ENCODE data around the gene LUZP1.
A peak's percentile ranks its signal among the peaks of the same experiment; 100 is the strongest.
"Not testable (repeated sequence)": the region's sequence is repeated elsewhere in the genome, so short reads cannot be mapped to it uniquely, and the experiment has no call there.

LUZP1 gene

DNA sequence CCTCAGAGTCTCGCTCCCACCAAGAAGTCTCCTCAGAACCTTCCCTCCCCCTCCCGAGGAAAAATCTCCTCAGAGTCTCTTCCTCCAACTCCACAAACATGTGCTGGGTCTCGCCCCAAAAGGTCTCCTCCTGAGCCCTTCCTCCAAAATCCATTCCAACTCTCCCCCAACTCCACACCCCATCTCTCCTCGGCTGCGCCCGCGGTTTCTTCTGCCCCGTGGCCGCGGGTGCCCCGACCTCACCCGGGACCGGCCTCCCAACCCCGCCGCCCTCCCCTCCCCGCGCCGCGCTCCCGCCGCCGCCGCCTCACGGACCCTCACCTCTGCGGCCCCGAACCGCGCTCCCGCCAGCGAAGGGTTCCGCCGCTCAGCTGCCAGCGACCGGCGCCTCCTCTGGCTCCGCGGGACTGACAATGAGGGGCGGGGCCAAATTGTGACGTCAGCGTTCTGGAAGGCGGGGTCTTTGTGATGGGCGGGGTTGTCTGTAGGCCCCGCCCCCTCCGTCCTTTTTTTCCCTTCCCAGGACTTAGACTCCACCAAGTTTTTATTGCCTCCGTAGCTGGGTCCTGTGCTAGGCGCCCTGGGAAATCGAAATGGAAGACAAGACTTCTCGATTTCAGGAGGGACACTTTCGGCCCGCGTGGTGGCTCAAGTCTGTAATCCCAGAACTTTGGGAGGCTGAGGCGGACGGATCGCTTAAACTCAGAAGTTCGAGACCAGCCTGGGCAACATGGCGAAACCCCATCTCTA is at the start of gene LUZP1:
LUZP1 (minus strand) TSS at position 412 of the 750 bp plus-strand sequence.
- ATAC-seq: peak; percentile 76

GRCh38 chr1:23217421-23218115 is 48.9 kb upstream of the LUZP1 start, which contains the start of gene HTR1D:
Gene HTR1D, minus strand, starts transcription at chr1:23217502. Its CDS starts 23,283 bp downstream, at chr1:23194219.
- peak; percentile 20 for DNase-seq

More for the DNA sequence above, at the start of gene LUZP1:
- DNase-seq: peak; percentile 89

DNA sequence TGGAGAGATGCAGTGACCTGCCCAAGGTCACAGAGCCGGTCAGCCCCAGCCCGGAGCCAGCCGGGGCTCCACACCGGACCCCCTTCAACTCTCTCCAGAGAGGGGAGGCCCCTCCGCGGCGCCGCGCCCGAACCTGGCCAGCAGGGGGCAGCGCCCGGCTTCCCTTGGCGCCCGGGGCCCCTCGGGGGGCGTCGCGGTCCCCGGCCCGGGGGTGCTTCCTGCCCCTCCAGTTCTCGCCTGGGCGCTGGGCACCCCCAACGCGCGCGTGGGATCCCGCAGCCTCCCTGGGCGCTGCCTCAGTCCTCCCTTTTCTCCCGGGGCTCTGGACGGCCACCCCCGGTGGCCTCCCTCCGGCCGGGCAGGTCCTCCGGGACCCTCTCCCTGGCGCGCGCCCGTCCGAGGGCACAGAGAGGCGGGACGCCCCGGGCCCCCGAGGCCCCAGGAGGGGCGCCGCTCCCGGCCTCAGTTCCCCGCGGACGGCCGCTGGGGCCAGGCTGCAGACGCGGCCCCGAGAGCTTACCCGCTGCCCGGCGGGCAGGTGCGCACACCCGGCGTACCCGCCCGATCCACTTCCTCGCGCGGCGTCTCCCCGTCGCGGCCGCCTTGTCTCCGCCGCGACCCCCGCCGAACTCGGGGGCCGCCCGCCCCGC is 48.2 kb upstream of the LUZP1 start:
- DNase-seq (peak; percentile 58), ATAC-seq (peak; percentile 22)

More at GRCh38 chr1:23217421-23218115, 48.9 kb upstream of the LUZP1 start, which contains the start of gene HTR1D:
- peak; percentile 30 for ATAC-seq

DNA sequence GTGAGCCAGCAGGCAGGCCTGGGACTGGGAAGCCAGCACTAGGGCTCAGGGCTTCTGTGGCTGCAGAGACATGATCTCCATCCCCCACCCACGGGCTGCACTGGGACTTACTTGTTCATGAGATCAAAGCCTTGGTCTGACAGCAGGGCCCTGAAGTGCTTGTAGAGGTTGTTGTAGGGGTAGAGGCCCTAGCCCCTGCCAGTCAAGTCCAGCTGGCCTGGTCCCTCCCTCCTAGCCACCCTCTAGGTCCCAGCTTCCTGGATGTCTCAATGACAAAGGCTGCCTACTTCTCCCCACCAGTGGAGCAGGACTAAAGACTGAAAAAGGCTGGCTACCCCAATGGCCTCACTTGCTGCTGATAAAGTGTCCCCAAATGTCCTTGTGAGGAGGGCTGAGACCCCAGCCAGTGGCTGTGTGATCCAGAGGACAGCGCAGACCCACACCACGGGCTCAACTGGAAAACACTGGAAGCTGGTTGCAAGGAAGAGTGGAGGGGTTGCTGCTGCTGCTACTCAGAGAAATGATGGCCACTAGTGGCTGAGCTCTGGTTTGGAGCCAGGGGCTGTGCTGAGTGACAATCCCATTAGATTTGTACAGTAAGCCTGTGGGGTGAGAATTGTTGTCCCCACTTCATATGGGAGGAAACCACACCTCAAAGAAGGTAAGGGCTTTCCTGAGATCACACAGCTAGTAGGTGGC is 47.2 kb upstream of the LUZP1 start:
- ATAC-seq: no peak
- DNase-seq: no peak

GRCh38 chr1:23215291-23215690 is 46.6 kb upstream of the LUZP1 start:
- ATAC-seq: no peak
- DNase-seq: no peak

DNA sequence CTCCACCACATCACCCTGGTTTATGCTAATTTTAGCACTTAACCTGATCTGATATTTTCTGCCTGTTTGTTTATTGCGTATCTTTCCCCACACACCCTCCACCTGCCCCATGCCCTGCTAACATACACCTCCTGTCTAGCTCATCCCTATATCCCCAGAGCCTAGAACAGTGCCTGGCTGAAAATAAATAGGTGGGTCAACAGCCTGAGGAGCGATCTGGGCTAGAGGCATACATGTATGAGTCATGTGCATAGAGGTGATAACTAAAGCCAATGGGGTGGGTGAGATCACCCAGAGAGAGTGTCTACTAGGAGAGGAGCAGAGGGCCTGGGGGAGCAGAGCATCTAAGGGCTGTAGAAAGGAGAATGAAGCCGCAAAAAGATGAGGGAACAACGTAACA is 46.0 kb upstream of the LUZP1 start:
- no peak for DNase-seq

DNA sequence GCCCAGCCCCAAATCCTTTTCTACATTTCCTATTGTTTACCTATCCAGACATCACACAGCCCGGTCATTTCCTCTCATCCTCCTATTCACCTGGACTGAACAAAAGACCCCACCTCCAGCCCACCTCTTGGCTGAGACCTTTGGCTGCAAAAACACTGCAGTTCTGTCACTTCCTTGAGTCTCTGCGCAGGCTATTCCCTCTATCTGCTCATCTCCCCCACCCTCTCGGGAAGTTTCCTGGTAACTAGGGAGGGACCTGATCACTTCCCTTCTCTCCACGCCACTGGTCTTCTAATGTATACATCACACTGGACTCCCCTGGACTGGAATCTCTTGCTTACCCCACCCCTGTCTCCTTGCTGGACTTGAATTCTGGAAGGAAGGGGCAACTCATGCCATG is 43.3 kb upstream of the LUZP1 start:
- no peak for DNase-seq

More for the DNA sequence above, 46.0 kb upstream of the LUZP1 start:
- no peak for ATAC-seq

DNA sequence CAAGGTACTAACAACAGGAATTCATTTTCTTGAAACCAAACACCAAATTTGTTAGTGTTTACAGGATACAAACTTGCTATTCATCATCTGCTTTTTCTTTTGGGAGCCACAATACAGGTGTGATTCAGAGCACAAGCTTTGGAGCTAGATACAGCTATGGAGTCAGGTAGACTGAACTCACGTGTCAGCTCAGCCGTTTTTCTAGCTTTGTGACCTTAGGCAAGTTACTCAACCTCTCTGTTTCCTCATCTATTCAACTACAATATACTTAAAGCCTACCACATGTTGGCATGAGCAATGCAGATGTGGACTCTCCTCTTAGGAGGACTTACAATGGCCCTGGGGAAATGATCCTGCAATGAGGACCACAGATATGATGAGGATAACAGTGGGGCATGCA is 42.3 kb upstream of the LUZP1 start:
- DNase-seq (no peak), ATAC-seq (no peak)

More for the DNA sequence above, 43.3 kb upstream of the LUZP1 start:
- no peak for ATAC-seq

DNA sequence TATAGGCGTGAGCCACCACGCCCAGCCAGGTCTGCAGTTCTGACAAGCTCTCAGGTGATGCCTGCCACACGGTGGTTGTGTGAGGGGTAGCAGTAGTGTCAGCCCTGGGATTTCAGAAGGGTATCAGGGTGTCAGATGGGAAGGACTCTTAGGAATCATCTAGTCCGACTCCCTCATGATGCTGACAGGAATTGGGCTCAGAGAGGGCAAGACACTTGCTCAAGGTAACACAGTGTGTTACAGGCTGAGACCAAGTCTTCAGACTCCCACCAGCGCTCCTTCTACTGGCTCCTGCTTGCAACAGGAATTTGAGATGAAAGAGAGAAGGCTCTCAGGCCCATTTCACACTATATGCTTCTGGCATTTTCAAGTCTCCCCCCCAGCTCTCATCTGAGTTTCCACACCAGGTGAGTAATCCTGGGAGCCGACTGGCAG is 41.7 kb upstream of the LUZP1 start:
- DNase-seq (no peak), ATAC-seq (no peak)

DNA sequence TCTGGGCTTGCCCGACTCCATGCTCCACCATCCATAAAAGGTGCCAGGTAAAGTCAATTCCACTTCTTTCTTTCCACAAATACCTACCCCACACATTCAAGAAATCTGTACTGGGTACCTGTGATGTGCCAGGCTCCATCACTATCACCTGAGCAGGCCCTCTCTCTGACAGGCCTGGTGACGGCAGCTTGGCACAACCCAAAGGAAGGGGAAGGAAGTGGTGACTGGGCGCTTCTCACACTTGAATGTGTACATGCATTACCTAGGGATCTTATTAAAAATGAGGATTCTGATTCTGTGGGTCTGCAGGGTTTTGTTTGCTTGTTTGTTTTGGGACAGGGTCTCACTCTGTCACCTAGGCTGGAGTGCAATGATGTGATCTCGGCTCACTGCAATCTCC is 41.1 kb upstream of the LUZP1 start:
- no peak for DNase-seq
- no peak for ATAC-seq

- DNase-seq (no peak), ATAC-seq (no peak)
Observed at GRCh38 chr1:23208527-23208926, 39.9 kb upstream of the LUZP1 start.

- DNase-seq, ATAC-seq: not testable (repeated sequence)
Observed at GRCh38 chr1:23207733-23208132, 39.1 kb upstream of the LUZP1 start.

DNA sequence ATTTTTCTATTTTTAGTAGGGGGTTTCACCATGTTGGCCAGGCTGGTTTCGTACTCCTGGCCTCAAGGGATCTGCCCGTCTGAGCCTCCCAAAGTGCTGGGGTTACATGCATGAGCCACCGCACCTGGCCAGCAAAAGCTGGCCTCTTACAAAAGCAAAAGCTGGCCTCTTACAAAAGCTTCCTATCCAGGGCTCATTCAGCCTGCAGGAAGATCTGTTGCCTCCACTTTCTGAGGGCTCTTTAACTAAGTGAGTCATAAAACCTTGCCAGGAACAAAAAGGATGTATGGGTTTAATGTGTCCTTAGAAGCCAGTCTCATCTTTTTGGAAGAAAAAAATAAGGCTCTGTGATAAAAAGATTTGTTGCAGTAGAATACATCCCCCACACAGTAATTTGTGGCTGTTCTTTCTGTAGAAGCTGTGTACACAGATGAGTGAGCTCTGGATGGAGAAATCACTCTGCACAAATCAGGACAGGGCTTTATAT is 33.6 kb upstream of the LUZP1 start:
- ATAC-seq: no peak
- DNase-seq: no peak

GRCh38 chr1:23200883-23201282 is 32.2 kb upstream of the LUZP1 start:
- ATAC-seq: no peak
- DNase-seq: no peak

GRCh38 chr1:23198373-23198772 is 29.7 kb upstream of the LUZP1 start:
- DNase-seq (no peak), ATAC-seq (no peak)

DNA sequence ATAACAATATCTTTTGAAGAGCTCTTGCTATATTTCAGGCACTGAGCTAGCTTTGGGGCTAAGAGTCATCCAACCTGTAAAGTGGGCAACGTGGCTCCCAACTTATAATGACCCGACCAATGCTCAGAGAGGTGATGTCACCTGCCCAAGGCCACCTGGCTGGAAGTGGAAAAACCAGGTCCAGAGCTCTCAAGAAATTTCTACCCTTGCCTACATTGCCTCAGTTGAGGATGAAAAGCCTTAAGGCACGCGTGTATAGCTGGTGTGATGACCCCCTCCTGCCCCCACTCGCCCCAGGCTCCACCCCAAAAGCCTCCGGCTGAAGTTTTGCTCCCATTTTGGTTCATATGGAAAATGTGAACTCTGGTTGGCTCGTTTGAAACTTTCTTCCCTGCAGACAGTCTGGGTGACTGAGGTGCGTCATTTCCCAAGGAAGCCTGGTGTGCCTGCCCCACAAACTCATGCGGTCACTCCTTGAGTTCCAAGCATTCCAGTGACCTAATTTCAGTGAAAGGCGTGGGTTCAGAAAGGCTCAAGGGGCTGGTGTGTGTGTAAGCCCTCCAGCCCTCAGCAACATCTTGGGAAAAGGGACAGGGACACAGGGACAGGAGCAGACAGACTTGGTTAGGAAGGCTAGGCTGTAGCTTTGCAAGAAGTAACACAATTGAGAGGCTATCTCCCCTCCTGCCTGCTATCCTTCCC is 28.1 kb upstream of the LUZP1 start:
- no peak for DNase-seq
- no peak for ATAC-seq

- DNase-seq: no peak
- no peak for ATAC-seq
Observed at GRCh38 chr1:23194119-23194984, 25.7 kb upstream of the LUZP1 start.

- ATAC-seq (peak; percentile 28), DNase-seq (no peak)
Observed at GRCh38 chr1:23193391-23194118, 24.9 kb upstream of the LUZP1 start.

DNA sequence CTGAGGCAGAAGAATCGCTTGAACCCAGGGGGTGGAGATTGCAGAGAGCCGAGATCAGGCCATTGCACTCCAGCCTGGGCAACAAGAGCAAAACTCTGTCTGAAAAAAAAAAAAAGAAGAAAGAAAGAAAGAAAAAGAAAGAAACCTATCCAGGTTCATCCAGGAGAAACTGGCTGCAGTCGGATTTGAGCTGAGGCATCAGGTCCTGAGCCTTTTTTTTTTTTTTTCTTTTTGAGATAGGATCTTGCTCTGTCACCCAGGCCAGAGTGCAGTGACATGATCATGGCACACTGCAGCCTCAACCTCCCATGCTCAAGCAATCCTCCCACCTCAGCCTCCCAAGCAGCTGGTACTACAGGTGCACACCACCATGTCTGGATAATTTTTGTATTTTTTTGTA is 22.5 kb upstream of the LUZP1 start:
- no peak for DNase-seq
- no peak for ATAC-seq

Measured in stimulated activated naive CD8-positive, alpha-beta T cell treated with anti-CD3 and anti-CD28 coated beads, Interleukin-15, Interleukin-2, amounts not matched to agents 100 U/mL and 50 U/mL, for 24 hours (primary cell).